Astrocyte (in vitro differentiated cells and primary cell): ENCODE data around the gene ZCCHC24.

ENCODE experiments used
- EZH2 ChIP-seq: IDR thresholded peaks from 2 replicates; pipeline ENCODE4 v1.6.1; 2012; ENCODE audit warnings: mild to moderate bottlenecking, low read length, inconsistent platforms; ENCODE audit not compliant: insufficient read depth
- TF ChIP-seq, protein P1 (sequence below): IDR thresholded peaks from 2 replicates; pipeline ENCODE4 v1.5.1; 2011; ENCODE audit warnings: low read depth, mild to moderate bottlenecking, inconsistent platforms, low read length, moderate library complexity; ENCODE audit not compliant: insufficient read depth

DNA sequence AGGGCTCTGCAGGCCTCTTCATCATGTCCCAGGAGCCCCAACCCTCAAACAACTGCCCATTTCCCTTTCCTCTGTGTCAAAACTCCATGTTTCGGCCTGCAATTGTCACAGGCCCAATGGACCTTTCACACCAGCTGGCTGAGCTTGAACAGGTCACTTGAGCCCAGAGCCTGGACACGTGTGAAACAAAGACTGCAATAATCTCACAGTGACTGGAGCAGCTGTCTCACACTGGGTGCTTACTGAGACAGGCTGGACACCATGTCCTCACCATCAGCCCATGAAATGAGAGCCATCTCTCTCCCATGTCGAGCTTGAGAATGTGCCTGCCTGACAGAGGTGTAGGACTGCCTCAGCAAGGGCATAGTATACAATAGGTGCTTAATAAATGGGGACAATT is 47.4 kb upstream of the ZCCHC24 start:
- TF ChIP-seq, protein P1, sequence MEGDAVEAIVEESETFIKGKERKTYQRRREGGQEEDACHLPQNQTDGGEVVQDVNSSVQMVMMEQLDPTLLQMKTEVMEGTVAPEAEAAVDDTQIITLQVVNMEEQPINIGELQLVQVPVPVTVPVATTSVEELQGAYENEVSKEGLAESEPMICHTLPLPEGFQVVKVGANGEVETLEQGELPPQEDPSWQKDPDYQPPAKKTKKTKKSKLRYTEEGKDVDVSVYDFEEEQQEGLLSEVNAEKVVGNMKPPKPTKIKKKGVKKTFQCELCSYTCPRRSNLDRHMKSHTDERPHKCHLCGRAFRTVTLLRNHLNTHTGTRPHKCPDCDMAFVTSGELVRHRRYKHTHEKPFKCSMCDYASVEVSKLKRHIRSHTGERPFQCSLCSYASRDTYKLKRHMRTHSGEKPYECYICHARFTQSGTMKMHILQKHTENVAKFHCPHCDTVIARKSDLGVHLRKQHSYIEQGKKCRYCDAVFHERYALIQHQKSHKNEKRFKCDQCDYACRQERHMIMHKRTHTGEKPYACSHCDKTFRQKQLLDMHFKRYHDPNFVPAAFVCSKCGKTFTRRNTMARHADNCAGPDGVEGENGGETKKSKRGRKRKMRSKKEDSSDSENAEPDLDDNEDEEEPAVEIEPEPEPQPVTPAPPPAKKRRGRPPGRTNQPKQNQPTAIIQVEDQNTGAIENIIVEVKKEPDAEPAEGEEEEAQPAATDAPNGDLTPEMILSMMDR: no peak
- no peak for TF ChIP-seq EZH2
